Panc1 (cell line): ENCODE data around the gene RASSF7. TPM values are rescaled to one million over a fixed set of nuclear protein-coding genes. Genes with fewer than 3 reads are reported as not detected.

ENCODE experiments used
- ATAC-seq: fragments of 200-7000 bp; cut with Tn5 transposase; 2 replicates; pipeline ENCODE4 v1.9.1; 2020; ENCODE audit warnings: mild to moderate bottlenecking, moderate library complexity
- BruUV-seq: library from RNA; stranded (reverse); fragments of 400-500 nt; replicated peaks from 2 replicates; lab custom pipeline; 2021; lab: Mats Ljungman, UMichigan
- CTCF ChIA-PET: fragments of 300-600 bp; sonication (Branson Sonifier 250); formaldehyde crosslinking; loops from one replicate; lab custom pipeline; 2022; ENCODE audit warnings: antibody characterized with exemption; lab: Charles Lee
- POLR2A ChIA-PET: fragments of 300-600 bp; sonication (Branson Sonifier 250); formaldehyde crosslinking; loops from one replicate; lab custom pipeline; 2022; ENCODE audit warnings: antibody characterized with exemption; lab: Charles Lee
- DNase-seq: peaks from one replicate; pipeline ENCODE4 v3.0.0-alpha.2; 2010; ENCODE audit warnings: low read depth, low spot score
- H3K27ac ChIP-seq: 2 replicates; pipeline ENCODE4 v1.5.1; 2011; ENCODE audit warnings: mild to moderate bottlenecking, low read length, inconsistent platforms
- H3K27me3 ChIP-seq: fragments of 200-500 bp; sonication (Bioruptor generic); 2 replicates; pipeline ENCODE4 v1.6.0; 2014; ENCODE audit warnings: low read length, inconsistent platforms; ENCODE audit not compliant: control insufficient read depth, insufficient read depth
- H3K36me3 ChIP-seq: fragments of 200-500 bp; sonication (Bioruptor generic); 2 replicates; pipeline ENCODE4 v1.5.1; 2014; ENCODE audit warnings: inconsistent platforms, mild to moderate bottlenecking, low read length, moderate library complexity; ENCODE audit not compliant: control insufficient read depth, insufficient read depth
- H3K4me1 ChIP-seq: 2 replicates; pipeline ENCODE4 v1.5.1; 2011; ENCODE audit warnings: inconsistent platforms, mild to moderate bottlenecking, low read length, moderate library complexity; ENCODE audit not compliant: control insufficient read depth, insufficient read depth
- H3K4me3 ChIP-seq, 2 experiments: 2 replicates each; pipeline ENCODE4 v1.5.1; 2011 to 2012; ENCODE audit warnings: low read depth in 2 of 2, low read length in 2 of 2, mild to moderate bottlenecking in 2 of 2, inconsistent platforms in 1 of 2, moderate library complexity in 1 of 2
- H3K9me3 ChIP-seq: fragments of 200-500 bp; sonication (Bioruptor generic); 2 replicates; pipeline ENCODE4 v1.5.1; 2014; ENCODE audit warnings: low read depth, mild to moderate bottlenecking, inconsistent platforms, low read length, moderate library complexity; ENCODE audit not compliant: control insufficient read depth, insufficient read depth
- CTCF ChIP-seq: fragments of 450-650 bp; IDR thresholded peaks from 2 replicates; pipeline ENCODE4 v1.5.1; 2017; ENCODE audit warnings: mild to moderate bottlenecking
- POLR2AphosphoS5 ChIP-seq: IDR thresholded peaks from 2 replicates; pipeline ENCODE4 v1.6.1; 2012; ENCODE audit warnings: mild to moderate bottlenecking, low read depth, low read length, moderate library complexity
- REST ChIP-seq, 2 experiments: IDR thresholded peaks; 2 replicates each; pipeline ENCODE4 v1.6.1; 2011 to 2012; ENCODE audit warnings: low read depth in 2 of 2, control low read depth in 1 of 2, low read length in 1 of 2, mild to moderate bottlenecking in 1 of 2, moderate library complexity in 1 of 2; ENCODE audit not compliant: insufficient read depth in 1 of 2
- SIN3A ChIP-seq: IDR thresholded peaks from 2 replicates; pipeline ENCODE4 v1.6.1; 2012; ENCODE audit warnings: low read depth, mild to moderate bottlenecking, low read length, moderate library complexity, borderline replicate concordance; ENCODE audit not compliant: insufficient read depth
- TCF7L2 ChIP-seq: IDR thresholded peaks from 2 replicates; pipeline ENCODE4 v1.6.1; 2011; ENCODE audit warnings: mild to moderate bottlenecking, low read depth, low read length, inconsistent platforms
- in situ Hi-C: cut with HindIII; loops from 2 replicates; pipeline ENCODE4 v1.10.0; 2016; ENCODE audit warnings: low sequenced_read_pairs, low pct_unique_long_range_greater_than_20kb
- intact Hi-C: fragments of 100-400 bp; cut with micrococcal nuclease; formaldehyde crosslinking; loops from one replicate; pipeline ENCODE4 v1.10.0; 2022; ENCODE audit not compliant: unreplicated experiment
- total RNA-seq: library from RNA; stranded (reverse); gene quantifications from one replicate; pipeline ENCODE4 v1.2.1, GENCODE V29; 2021; ENCODE audit not compliant: unreplicated experiment

Gene RASSF7
- total RNA-seq, 1 experiment from 2014 or later, result 81.8 TPM

GRCh38 chr11:563812-564578 is 3.2 kb downstream of the RASSF7 start:
- DNase-seq, result no peak
- in situ Hi-C loops (no loop called here), intact Hi-C loops (no loop called here)
- no TSS peak for BruUV-seq
- H3K9me3 ChIP-seq, result no peaks in the 10 kb centered on the region
- ChIA-PET CTCF (no interaction called here), POLR2A (no interaction called here)
- H3K4me3 ChIP-seq, result no peak overlapping the region
- H3K4me1 ChIP-seq, result peaks cover 48% of the 10 kb centered on the region
- no peaks in the 10 kb centered on the region for H3K36me3 ChIP-seq
- no peaks in the 10 kb centered on the region for H3K27me3 ChIP-seq
- no peak overlapping the region for H3K27ac ChIP-seq
- ATAC-seq, result no peak
- TF ChIP-seq SIN3A, result no peak
- TF ChIP-seq TCF7L2, result no peak
- TF ChIP-seq CTCF, result no peak
- no peak for TF ChIP-seq POLR2AphosphoS5

DNA sequence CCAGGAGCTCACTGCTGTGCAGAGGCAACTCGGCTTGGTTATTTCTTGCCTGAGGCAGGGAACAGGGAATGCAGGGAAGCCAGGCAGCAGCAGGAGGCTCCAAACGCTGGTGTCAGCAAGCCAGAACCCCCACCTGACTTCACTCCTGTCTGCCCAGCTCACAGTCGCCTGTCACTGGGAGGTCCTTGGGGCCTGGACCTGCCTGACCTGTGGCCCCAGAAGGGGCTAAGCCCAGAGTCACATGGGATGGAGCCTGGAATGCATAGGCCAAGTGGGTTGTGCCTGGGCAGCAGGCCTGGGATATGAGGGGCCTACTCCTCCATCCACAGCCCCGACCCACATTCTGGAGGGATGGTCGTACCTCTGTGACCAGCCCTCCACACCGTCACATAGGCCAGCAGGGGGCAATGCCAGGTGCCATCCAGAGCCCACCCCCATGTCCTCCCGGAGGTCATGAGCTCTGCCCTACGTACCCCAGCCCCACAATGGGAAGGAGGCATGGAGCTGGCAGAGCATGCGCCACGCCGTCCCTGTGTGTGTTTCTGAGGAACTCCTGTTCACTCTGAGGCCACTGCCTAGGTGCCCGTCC is 5.2 kb downstream of the RASSF7 start:
- no TSS peak for BruUV-seq
- CTCF ChIA-PET, result interaction anchor here (0.5 kb wide), 1 partner anchor 326 kb away, joined by 3 read pairs; no protein-coding TSS in a partner anchor
- intact Hi-C loops (no loop called here), in situ Hi-C loops (no loop called here)
- Histone ChIP-seq H3K36me3 (no peaks in the 10 kb centered on the region), H3K9me3 (no peaks in the 10 kb centered on the region), H3K27ac (no peak overlapping the region; the same call in 1 of the 2 replicates), H3K4me1 (peaks cover 42% of the 10 kb centered on the region), H3K4me3 (no peak overlapping the region), H3K27me3 (no peaks in the 10 kb centered on the region)
- ATAC-seq (peak; percentile 5; the same call in 1 of the 2 replicates), DNase-seq (no peak)
- POLR2A ChIA-PET, result interaction anchor here (0.6 kb wide), 3 partner anchors 85 to 277 kb away, joined by 3 to 7 read pairs (median 3); partner anchors contain the start of gene DEAF1
- no peak; the same call in 1 of the 2 replicates for TF ChIP-seq TCF7L2
- no peak; the same call in 1 of the 2 replicates for TF ChIP-seq CTCF
- TF ChIP-seq POLR2AphosphoS5, result peak; percentile 69
- TF ChIP-seq REST (IDR thresholded peaks at IDR 0.05; ENCODE audit: insufficient read depth in 1 of 2, low read depth in 2 of 2, low read length in 1 of 2), result 0 out of 4 replicates have a peak, but pooled peaks of 1 of the 2 experiments have one; percentile 15
- no peak for TF ChIP-seq SIN3A
